Liver (tissue), 3 donors: Measurements from ENCODE around the gene APOE.

Experiments
- CTCF ChIP-seq: fragments of 150-350 bp; IDR thresholded peaks from 2 replicates; pipeline ENCODE4 v1.5.1; 2017; ENCODE audit warnings: improper control_type of control experiment, low read depth, low read length; ENCODE audit not compliant: missing input control
- FOXA1 ChIP-seq: IDR thresholded peaks from 2 replicates; pipeline ENCODE4 v1.6.1; 2016; ENCODE audit warnings: antibody characterized with exemption
- GABPA ChIP-seq, 2 donors: IDR thresholded peaks in 1 of 2; conservative IDR thresholded peaks in 1 of 2; 2 replicates each; pipeline ENCODE4 v1.6.1; 2016; ENCODE audit warnings: antibody characterized with exemption in 2 of 2, mild to moderate bottlenecking in 1 of 2, moderate library complexity in 1 of 2
- JUND ChIP-seq, 2 donors: IDR thresholded peaks; 2 replicates each; pipeline ENCODE4 v1.6.1; 2016; ENCODE audit warnings: antibody characterized with exemption in 2 of 2
- REST ChIP-seq: IDR thresholded peaks from 2 replicates; pipeline ENCODE4 v1.6.1; 2016; ENCODE audit warnings: antibody characterized with exemption, mild to moderate bottlenecking
- donor health status: healthy.
- donor health status: healthy.

DNA sequence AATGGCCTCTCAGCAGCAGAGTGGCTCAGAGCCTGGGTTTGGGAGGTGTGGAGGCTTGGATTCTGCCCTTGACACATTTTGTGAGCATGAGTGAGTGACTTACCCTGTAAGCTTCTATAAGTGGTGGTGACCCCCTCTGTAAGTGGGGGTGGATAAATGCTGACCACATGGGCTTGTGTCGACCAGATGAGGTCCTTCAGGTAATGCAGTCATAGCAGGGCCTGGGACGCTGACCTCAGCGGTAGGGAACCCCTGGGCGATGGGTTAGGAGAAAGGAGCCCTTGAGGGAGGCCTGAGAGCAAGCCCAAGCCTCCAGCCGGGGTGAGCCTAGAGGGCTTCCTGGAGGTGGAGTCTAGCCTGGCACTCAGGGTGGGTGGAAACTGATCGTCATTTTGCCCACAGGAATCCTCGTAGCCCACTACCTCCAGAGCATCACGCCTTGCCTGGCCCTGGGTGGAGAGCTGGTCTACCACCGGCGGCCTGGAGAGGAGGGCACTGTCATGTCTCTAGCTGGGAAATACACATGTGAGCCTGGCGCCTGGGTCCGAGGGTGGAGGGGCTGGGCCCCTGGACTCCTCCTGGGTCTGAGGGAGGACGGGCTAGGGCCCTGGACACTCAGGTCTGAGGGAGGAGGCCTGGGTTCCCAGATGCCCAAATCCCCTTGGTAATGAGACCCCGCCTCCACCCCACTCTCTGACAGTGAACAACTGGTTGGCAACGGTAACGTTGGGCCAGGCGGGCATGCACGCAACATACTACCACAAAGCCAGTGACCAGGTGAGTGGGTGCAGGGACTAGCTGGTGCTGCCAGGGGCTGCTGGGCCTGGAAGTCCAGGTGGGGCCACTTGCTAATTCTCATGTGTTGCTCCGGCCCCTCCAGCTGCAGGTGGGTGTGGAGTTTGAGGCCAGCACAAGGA lies 5.0 kb upstream of the APOE start:
- TF ChIP-seq CTCF (no peak), FOXA1 (no peak), JUND (IDR thresholded peaks at IDR 0.05) (no peak), REST (no peak), GABPA (IDR thresholded peaks at IDR 0.05 in 1 of 2, conservative IDR thresholded peaks at IDR 0.05 in 1 of 2) (no peak)
